K562 (cell line): Measurements from ENCODE around the gene CCDC97. TPM values are rescaled to one million over a fixed set of nuclear protein-coding genes. Genes with fewer than 3 reads are reported as not detected.

Experiments used
- CSDE1 ChIP-seq, 2 experiments: fragments of 450-650 bp; IDR thresholded peaks; 2 replicates each; pipeline ENCODE4 v1.6.1; 2016; ENCODE audit warnings: mild to moderate bottlenecking in 1 of 2
- HDGF ChIP-seq: fragments of 450-650 bp; IDR thresholded peaks from 2 replicates; pipeline ENCODE4 v1.6.1; 2016
- OTX1 ChIP-seq: fragments of 450-650 bp; formaldehyde crosslinking; IDR thresholded peaks from 2 replicates; pipeline ENCODE4 v1.4.0; 2022; ENCODE audit warnings: mild to moderate bottlenecking
- PCBP1 ChIP-seq: fragments of 200-400 bp; formaldehyde crosslinking; IDR thresholded peaks from 2 replicates; pipeline ENCODE4 v1.6.1; 2018; ENCODE audit warnings: mild to moderate bottlenecking, low read depth, low read length; ENCODE audit not compliant: poor library complexity, severe bottlenecking
- polyA plus RNA-seq, 8 experiments: library from polyadenylated mRNA; depleted of rRNA in 4 of 8; stranded (reverse) in 5 of 8; unstranded in 3 of 8; fragments of >200 nt; fragmentation: Nextera tagmentation in 2 of 8; fragmentation: Illumina TruSeq in 1 of 8; extraction: Ambion mirVana in 2 of 8; extraction: Trizol in 1 of 8; gene quantifications; 2 replicates each; pipeline versions ENCODE4 v1.2.1 to v1.2.3, GENCODE V29; 2011 to 2014; ENCODE audit warnings: inconsistent platforms in 1 of 8, missing spikeins in 1 of 8
- total RNA-seq, 7 experiments: library from RNA; depleted of rRNA in 6 of 7; stranded (reverse); fragments of >200 nt in 6 of 7; fragmentation: Illumina TruSeq in 2 of 7; extraction: Trizol in 2 of 7; gene quantifications; 2 replicates each; pipeline versions ENCODE4 v1.2.1 to v1.2.3, GENCODE V29; 2011 to 2021; ENCODE audit warnings: low replicate concordance in 1 of 7
- TF ChIP-seq, protein P1 (sequence below): fragments of 250-450 bp; sonication (Bioruptor Pico); IDR thresholded peaks from 2 replicates; pipeline ENCODE4 v1.4.0; 2020; ENCODE audit warnings: mild to moderate bottlenecking, moderate library complexity
- TF ChIP-seq, protein P2 (sequence below): sonication (generic); formaldehyde crosslinking; IDR thresholded peaks from 2 replicates; pipeline ENCODE4 v1.8.1; 2023; ENCODE audit warnings: mild to moderate bottlenecking, missing genetic modification reagents
- TF ChIP-seq, protein P3 (sequence below): sonication (generic); formaldehyde crosslinking; IDR thresholded peaks from 2 replicates; pipeline ENCODE4 v1.9.0; 2022; ENCODE audit warnings: mild to moderate bottlenecking, missing genetic modification reagents
- TF ChIP-seq, protein P4 (sequence below): fragments of 450-650 bp; IDR thresholded peaks from 2 replicates; pipeline ENCODE4 v1.6.1; 2017; ENCODE audit warnings: antibody characterized with exemption, mild to moderate bottlenecking

The CCDC97 gene
- total and polyA plus RNA-seq, 9 of the 15 experiments (the other 6 are each of a cell fraction or from before 2014, with no cell fraction given): 0.60 to 16.5 (median 7.0) TPM

DNA sequence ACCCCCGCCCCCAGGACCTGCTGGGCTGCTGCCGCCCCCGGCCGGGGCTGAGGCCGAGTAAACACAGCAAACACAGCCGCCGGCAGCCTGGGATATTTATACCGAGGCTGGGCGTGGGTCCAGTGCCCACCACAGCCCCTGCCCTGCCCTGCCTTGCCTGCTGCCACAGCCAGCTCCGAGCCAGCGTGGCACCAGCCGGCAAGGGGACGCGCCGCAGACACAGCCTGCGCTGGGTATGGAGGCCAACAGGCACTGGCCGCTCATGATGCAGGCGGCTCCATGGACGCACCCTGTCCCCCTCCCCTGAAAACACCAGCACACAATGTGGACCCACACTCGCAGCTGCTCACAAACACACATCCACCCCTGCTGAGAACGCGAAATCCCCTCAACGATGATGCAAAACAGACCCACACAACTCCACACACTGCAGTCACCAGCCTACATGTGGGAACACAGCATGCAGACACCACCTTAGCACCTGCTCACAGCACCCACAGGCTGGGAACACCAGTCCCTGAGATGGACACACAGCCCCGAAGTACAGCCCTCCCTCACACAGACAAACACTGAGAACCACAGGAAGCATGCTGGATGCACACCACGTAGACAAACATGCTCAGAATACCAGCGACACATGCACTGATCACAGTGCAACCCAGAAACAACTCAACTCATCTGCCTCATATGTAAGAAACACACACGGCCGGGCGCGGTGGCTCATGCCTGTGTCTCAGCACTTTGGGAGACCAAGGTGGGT, 16.2 kb downstream of the CCDC97 start (continued):
- TF ChIP-seq, protein P1, sequence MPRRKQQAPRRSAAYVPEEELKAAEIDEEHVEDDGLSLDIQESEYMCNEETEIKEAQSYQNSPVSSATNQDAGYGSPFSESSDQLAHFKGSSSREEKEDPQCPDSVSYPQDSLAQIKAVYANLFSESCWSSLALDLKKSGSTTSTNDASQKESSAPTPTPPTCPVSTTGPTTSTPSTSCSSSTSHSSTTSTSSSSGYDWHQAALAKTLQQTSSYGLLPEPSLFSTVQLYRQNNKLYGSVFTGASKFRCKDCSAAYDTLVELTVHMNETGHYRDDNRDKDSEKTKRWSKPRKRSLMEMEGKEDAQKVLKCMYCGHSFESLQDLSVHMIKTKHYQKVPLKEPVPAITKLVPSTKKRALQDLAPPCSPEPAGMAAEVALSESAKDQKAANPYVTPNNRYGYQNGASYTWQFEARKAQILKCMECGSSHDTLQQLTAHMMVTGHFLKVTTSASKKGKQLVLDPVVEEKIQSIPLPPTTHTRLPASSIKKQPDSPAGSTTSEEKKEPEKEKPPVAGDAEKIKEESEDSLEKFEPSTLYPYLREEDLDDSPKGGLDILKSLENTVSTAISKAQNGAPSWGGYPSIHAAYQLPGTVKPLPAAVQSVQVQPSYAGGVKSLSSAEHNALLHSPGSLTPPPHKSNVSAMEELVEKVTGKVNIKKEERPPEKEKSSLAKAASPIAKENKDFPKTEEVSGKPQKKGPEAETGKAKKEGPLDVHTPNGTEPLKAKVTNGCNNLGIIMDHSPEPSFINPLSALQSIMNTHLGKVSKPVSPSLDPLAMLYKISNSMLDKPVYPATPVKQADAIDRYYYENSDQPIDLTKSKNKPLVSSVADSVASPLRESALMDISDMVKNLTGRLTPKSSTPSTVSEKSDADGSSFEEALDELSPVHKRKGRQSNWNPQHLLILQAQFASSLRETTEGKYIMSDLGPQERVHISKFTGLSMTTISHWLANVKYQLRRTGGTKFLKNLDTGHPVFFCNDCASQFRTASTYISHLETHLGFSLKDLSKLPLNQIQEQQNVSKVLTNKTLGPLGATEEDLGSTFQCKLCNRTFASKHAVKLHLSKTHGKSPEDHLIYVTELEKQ: no peak
- TF ChIP-seq, protein P2, sequence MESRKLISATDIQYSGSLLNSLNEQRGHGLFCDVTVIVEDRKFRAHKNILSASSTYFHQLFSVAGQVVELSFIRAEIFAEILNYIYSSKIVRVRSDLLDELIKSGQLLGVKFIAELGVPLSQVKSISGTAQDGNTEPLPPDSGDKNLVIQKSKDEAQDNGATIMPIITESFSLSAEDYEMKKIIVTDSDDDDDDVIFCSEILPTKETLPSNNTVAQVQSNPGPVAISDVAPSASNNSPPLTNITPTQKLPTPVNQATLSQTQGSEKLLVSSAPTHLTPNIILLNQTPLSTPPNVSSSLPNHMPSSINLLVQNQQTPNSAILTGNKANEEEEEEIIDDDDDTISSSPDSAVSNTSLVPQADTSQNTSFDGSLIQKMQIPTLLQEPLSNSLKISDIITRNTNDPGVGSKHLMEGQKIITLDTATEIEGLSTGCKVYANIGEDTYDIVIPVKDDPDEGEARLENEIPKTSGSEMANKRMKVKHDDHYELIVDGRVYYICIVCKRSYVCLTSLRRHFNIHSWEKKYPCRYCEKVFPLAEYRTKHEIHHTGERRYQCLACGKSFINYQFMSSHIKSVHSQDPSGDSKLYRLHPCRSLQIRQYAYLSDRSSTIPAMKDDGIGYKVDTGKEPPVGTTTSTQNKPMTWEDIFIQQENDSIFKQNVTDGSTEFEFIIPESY: 0 out of 2 replicates have a peak, but pooled peaks have one; percentile 29
- TF ChIP-seq HDGF (peak; percentile 75; the same call in 1 of the 2 replicates), CSDE1 (IDR thresholded peaks at IDR 0.05) (no peak), PCBP1 (peak; percentile 2), OTX1 (CRISPR knock-in tag) (0 out of 2 replicates have a peak, but pooled peaks have one; percentile 3)
- TF ChIP-seq, protein P3, sequence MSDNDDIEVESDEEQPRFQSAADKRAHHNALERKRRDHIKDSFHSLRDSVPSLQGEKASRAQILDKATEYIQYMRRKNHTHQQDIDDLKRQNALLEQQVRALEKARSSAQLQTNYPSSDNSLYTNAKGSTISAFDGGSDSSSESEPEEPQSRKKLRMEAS (CRISPR knock-in tag): peak; percentile 41; the same call in 1 of the 2 replicates
- TF ChIP-seq, protein P4, sequence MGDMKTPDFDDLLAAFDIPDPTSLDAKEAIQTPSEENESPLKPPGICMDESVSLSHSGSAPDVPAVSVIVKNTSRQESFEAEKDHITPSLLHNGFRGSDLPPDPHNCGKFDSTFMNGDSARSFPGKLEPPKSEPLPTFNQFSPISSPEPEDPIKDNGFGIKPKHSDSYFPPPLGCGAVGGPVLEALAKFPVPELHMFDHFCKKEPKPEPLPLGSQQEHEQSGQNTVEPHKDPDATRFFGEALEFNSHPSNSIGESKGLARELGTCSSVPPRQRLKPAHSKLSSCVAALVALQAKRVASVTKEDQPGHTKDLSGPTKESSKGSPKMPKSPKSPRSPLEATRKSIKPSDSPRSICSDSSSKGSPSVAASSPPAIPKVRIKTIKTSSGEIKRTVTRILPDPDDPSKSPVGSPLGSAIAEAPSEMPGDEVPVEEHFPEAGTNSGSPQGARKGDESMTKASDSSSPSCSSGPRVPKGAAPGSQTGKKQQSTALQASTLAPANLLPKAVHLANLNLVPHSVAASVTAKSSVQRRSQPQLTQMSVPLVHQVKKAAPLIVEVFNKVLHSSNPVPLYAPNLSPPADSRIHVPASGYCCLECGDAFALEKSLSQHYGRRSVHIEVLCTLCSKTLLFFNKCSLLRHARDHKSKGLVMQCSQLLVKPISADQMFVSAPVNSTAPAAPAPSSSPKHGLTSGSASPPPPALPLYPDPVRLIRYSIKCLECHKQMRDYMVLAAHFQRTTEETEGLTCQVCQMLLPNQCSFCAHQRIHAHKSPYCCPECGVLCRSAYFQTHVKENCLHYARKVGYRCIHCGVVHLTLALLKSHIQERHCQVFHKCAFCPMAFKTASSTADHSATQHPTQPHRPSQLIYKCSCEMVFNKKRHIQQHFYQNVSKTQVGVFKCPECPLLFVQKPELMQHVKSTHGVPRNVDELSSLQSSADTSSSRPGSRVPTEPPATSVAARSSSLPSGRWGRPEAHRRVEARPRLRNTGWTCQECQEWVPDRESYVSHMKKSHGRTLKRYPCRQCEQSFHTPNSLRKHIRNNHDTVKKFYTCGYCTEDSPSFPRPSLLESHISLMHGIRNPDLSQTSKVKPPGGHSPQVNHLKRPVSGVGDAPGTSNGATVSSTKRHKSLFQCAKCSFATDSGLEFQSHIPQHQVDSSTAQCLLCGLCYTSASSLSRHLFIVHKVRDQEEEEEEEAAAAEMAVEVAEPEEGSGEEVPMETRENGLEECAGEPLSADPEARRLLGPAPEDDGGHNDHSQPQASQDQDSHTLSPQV: 0 out of 2 replicates have a peak, but pooled peaks have one; percentile 43
